ENCODE data around the gene FAM83G. TPM values are rescaled to one million over a fixed set of nuclear protein-coding genes. Genes with fewer than 3 reads are reported as not detected.

The FAM83G gene
- total and polyA plus RNA-seq, 2 experiments from 2014 or later: 7.6 to 44.5 TPM

GRCh38 chr17:19011581-19011980 lies 7.0 kb upstream of the FAM83G start:
- Mint-ChIP-seq H3K4me3 (no peak overlapping the region; the same call in 2 of the 3 replicates), H3K36me3 (ENCODE audit: low read depth) (no peaks in the 10 kb centered on the region), H3K9me3 (peaks cover 9% of the 10 kb centered on the region; the same call in 2 of the 3 replicates), H3K27me3 (ENCODE audit: insufficient read depth, low read depth, poor library complexity) (peaks cover 5% of the 10 kb centered on the region), H3K4me1 (peaks cover 10% of the 10 kb centered on the region), H3K27ac (no peak overlapping the region)
- H2AFZ ChIP-seq: no peak overlapping the region
- no peaks in the 10 kb centered on the region for H3K79me2 ChIP-seq (replicated peaks; ENCODE audit: insufficient read depth)
- no peak overlapping the region for H3K4me2 ChIP-seq
- no peaks in the 10 kb centered on the region for H4K20me1 ChIP-seq (replicated peaks; ENCODE audit: insufficient read depth)
- ATAC-seq (no peak), DNase-seq (ENCODE audit: low spot score) (no peak)
- H3K4me3 ChIP-seq: no peak overlapping the region
- H3F3A ChIP-seq (replicated peaks; ENCODE audit: low read depth): no peaks in the 10 kb centered on the region
- H3K4me1 ChIP-seq (ENCODE audit: insufficient read depth): no peaks in the 10 kb centered on the region
- no peak overlapping the region for H3K27ac ChIP-seq (ENCODE audit: low read depth)
- TF ChIP-seq NANOG (IDR thresholded peaks at IDR 0.05; ENCODE audit: borderline replicate concordance): no peak
- no peak for TF ChIP-seq ZNF114 (CRISPR knock-in tag; IDR thresholded peaks at IDR 0.05)
- no peak for TF ChIP-seq EZH2 (IDR thresholded peaks at IDR 0.05; ENCODE audit: low read depth, unreplicated experiment)
- TF ChIP-seq JUNB (IDR thresholded peaks at IDR 0.05; ENCODE audit: unreplicated experiment): no peak
- TF ChIP-seq POLR2AphosphoS5 (IDR thresholded peaks at IDR 0.05; ENCODE audit: low read depth): no peak
- TF ChIP-seq REST (IDR thresholded peaks at IDR 0.05; ENCODE audit: unreplicated experiment): no peak
- TF ChIP-seq ZNF462 (CRISPR knock-in tag; IDR thresholded peaks at IDR 0.05): no peak
- no peaks in the 10 kb centered on the region for H3K27me3 ChIP-seq (ENCODE audit: insufficient read depth)
- H3K9me2 ChIP-seq (ENCODE audit: insufficient read depth): no peaks in the 10 kb centered on the region
- H3K36me3 ChIP-seq (ENCODE audit: insufficient read depth): no peaks in the 10 kb centered on the region
